Liver (tissue), 9 donors: ENCODE measurements around the gene ANAPC16. TPM values are rescaled to one million over a fixed set of nuclear protein-coding genes. Genes with fewer than 3 reads are reported as not detected.

Source experiments
- DNase-seq: peaks from one replicate; pipeline ENCODE4 v3.0.0-alpha.2; 2017; ENCODE audit warnings: low spot score
- H3K27ac ChIP-seq, 2 donors: one replicate each; pipeline ENCODE4 v1.7.0; 2013; ENCODE audit warnings: inconsistent platforms in 2 of 2, low read length in 2 of 2, control low read depth in 1 of 2, low read depth in 1 of 2, mild to moderate bottlenecking in 1 of 2
- H3K27me3 ChIP-seq, 4 donors: one replicate each; pipeline versions ENCODE4 v1.6.1 to v1.7.0; 2013; ENCODE audit warnings: low read length in 3 of 4, inconsistent platforms in 1 of 4, mild to moderate bottlenecking in 1 of 4, moderate library complexity in 1 of 4; ENCODE audit not compliant: control insufficient read depth in 4 of 4, insufficient read depth in 4 of 4
- H3K36me3 ChIP-seq, 4 donors: one replicate each; pipeline versions ENCODE4 v1.6.1 to v1.7.0; 2013; ENCODE audit warnings: low read length in 3 of 4, mild to moderate bottlenecking in 3 of 4, low read depth in 1 of 4, moderate library complexity in 1 of 4; ENCODE audit not compliant: control insufficient read depth in 4 of 4, insufficient read depth in 3 of 4
- H3K4me1 ChIP-seq, 4 donors: one replicate each; pipeline versions ENCODE4 v1.6.1 to v1.7.0; 2013; ENCODE audit warnings: low read length in 3 of 4, mild to moderate bottlenecking in 3 of 4, moderate library complexity in 1 of 4; ENCODE audit not compliant: control insufficient read depth in 4 of 4, insufficient read depth in 4 of 4
- H3K4me3 ChIP-seq, 3 donors: one replicate each; pipeline versions ENCODE4 v1.6.1 to v1.7.0; 2013; ENCODE audit warnings: low read length in 3 of 3, control low read depth in 1 of 3, low read depth in 1 of 3, mild to moderate bottlenecking in 1 of 3
- H3K9ac ChIP-seq, 2 donors: one replicate each; pipeline ENCODE4 v1.7.0; 2013; ENCODE audit warnings: low read length in 2 of 2, mild to moderate bottlenecking in 2 of 2, moderate library complexity in 2 of 2, control low read depth in 1 of 2, low read depth in 1 of 2
- H3K9me3 ChIP-seq, 4 donors: one replicate each; pipeline versions ENCODE4 v1.6.1 to v1.7.0; 2013; ENCODE audit warnings: low read length in 3 of 4; ENCODE audit not compliant: control insufficient read depth in 4 of 4
- CTCF ChIP-seq: fragments of 150-350 bp; IDR thresholded peaks from 2 replicates; pipeline ENCODE4 v1.5.1; 2017; ENCODE audit warnings: improper control_type of control experiment, low read depth, low read length; ENCODE audit not compliant: missing input control
- EGR1 ChIP-seq, 2 donors: IDR thresholded peaks; 2 replicates each; pipeline ENCODE4 v1.6.1; 2016 to 2018; ENCODE audit warnings: antibody characterized with exemption in 2 of 2, low read depth in 2 of 2
- FOXA1 ChIP-seq: IDR thresholded peaks from 2 replicates; pipeline ENCODE4 v1.6.1; 2016; ENCODE audit warnings: antibody characterized with exemption
- FOXA2 ChIP-seq: IDR thresholded peaks from 2 replicates; pipeline ENCODE4 v1.6.1; 2016; ENCODE audit warnings: antibody characterized with exemption
- GABPA ChIP-seq, 2 donors: IDR thresholded peaks in 1 of 2; conservative IDR thresholded peaks in 1 of 2; 2 replicates each; pipeline ENCODE4 v1.6.1; 2016; ENCODE audit warnings: antibody characterized with exemption in 2 of 2, mild to moderate bottlenecking in 1 of 2, moderate library complexity in 1 of 2
- HNF4A ChIP-seq, 2 donors: conservative IDR thresholded peaks; 2 replicates each; pipeline ENCODE4 v1.6.1; 2016; ENCODE audit warnings: antibody characterized with exemption in 2 of 2, mild to moderate bottlenecking in 2 of 2
- HNF4G ChIP-seq: IDR thresholded peaks from 2 replicates; pipeline ENCODE4 v1.6.1; 2016; ENCODE audit warnings: antibody characterized with exemption
- JUND ChIP-seq, 2 donors: IDR thresholded peaks; 2 replicates each; pipeline ENCODE4 v1.6.1; 2016; ENCODE audit warnings: antibody characterized with exemption in 2 of 2
- NR2F2 ChIP-seq: IDR thresholded peaks from 2 replicates; pipeline ENCODE4 v1.6.1; 2016; ENCODE audit warnings: antibody characterized with exemption
- RAD21 ChIP-seq, 2 donors: IDR thresholded peaks; 2 replicates each; pipeline ENCODE4 v1.6.1; 2016; ENCODE audit warnings: antibody characterized with exemption in 2 of 2, mild to moderate bottlenecking in 2 of 2
- REST ChIP-seq: IDR thresholded peaks from 2 replicates; pipeline ENCODE4 v1.6.1; 2016; ENCODE audit warnings: antibody characterized with exemption, mild to moderate bottlenecking
- RXRA ChIP-seq, 2 donors: IDR thresholded peaks; 2 replicates each; pipeline ENCODE4 v1.6.1; 2017 to 2018; ENCODE audit warnings: antibody characterized with exemption in 2 of 2, mild to moderate bottlenecking in 1 of 2
- SP1 ChIP-seq: IDR thresholded peaks from 2 replicates; pipeline ENCODE4 v1.6.1; 2018; ENCODE audit warnings: antibody characterized with exemption, mild to moderate bottlenecking
- TAF1 ChIP-seq: conservative IDR thresholded peaks from 2 replicates; pipeline ENCODE4 v1.6.1; 2016; ENCODE audit warnings: antibody characterized with exemption, mild to moderate bottlenecking
- YY1 ChIP-seq: IDR thresholded peaks from 2 replicates; pipeline ENCODE4 v1.6.1; 2016; ENCODE audit warnings: antibody characterized with exemption, mild to moderate bottlenecking
- ZBTB33 ChIP-seq: IDR thresholded peaks from 2 replicates; pipeline ENCODE4 v1.6.1; 2016; ENCODE audit warnings: antibody characterized with exemption
- WGBS: extraction: QIAGEN DNeasy Blood & Tissue Kit; methylation state at CpG from one replicate; pipeline ENCODE4 v1.1.7; 2013; 5-methylcytosine and 5-hydroxymethylcytosine counted together
- polyA plus RNA-seq, 2 donors: library from polyadenylated mRNA; stranded (reverse) in 1 of 2; unstranded in 1 of 2; fragments of 200-250 nt in 1 of 2; fragments of >200 nt in 1 of 2; fragmentation: Nextera tagmentation in 1 of 2; extraction: Ambion mirVana in 1 of 2; gene quantifications; one replicate each; pipeline versions ENCODE4 v1.2.1 to v1.2.3, GENCODE V29; 2013 to 2015
- total RNA-seq, 2 donors: library from RNA; depleted of rRNA; stranded (reverse); fragments of >200 nt; gene quantifications; one replicate each; pipeline ENCODE4 v1.2.3, GENCODE V29; 2014
- TF ChIP-seq, protein P1 (sequence below): IDR thresholded peaks from 2 replicates; pipeline ENCODE4 v1.6.1; 2016; ENCODE audit warnings: antibody characterized with exemption
- TF ChIP-seq, protein P2 (sequence below): IDR thresholded peaks from 2 replicates; pipeline ENCODE4 v1.6.1; 2016; ENCODE audit warnings: antibody characterized with exemption
- donor health status: healthy.
- donor health status: healthy.
- donor health status: healthy.
- donor health status: healthy.
- donor health status: healthy.

The ANAPC16 gene
- total and polyA plus RNA-seq, 4 donors, result 36.8 to 96.3 (median 55.6) TPM

GRCh38 chr10:72184156-72184555 is 31.7 kb upstream of the ANAPC16 start:
- no peak overlapping the region for H3K27ac ChIP-seq
- no peak overlapping the region for H3K4me3 ChIP-seq
- H3K27me3 ChIP-seq, result no peaks in the 10 kb centered on the region
- DNase-seq, result no peak
- peaks cover 0 to 6% (median 0%) of the 10 kb centered on the region in 4 donors for H3K36me3 ChIP-seq
- TF ChIP-seq JUND (IDR thresholded peaks at IDR 0.05) (no peak), REST (no peak), EGR1 (IDR thresholded peaks at IDR 0.05; ENCODE audit: low read depth in 2 of 2) (no peak), FOXA1 (no peak), HNF4G (no peak), FOXA2 (no peak), TAF1 (no peak)
- TF ChIP-seq, protein P1, sequence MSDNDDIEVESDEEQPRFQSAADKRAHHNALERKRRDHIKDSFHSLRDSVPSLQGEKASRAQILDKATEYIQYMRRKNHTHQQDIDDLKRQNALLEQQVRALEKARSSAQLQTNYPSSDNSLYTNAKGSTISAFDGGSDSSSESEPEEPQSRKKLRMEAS, result no peak
- TF ChIP-seq, protein P2, sequence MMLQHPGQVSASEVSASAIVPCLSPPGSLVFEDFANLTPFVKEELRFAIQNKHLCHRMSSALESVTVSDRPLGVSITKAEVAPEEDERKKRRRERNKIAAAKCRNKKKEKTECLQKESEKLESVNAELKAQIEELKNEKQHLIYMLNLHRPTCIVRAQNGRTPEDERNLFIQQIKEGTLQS, result no peak
- H3K9ac ChIP-seq, result no peak overlapping the region
- WGBS, result 95% methylated on average over 2 of the region's 2 CpGs
- no peaks in the 10 kb centered on the region for H3K9me3 ChIP-seq
- H3K4me1 ChIP-seq, result no peaks in the 10 kb centered on the region

DNA sequence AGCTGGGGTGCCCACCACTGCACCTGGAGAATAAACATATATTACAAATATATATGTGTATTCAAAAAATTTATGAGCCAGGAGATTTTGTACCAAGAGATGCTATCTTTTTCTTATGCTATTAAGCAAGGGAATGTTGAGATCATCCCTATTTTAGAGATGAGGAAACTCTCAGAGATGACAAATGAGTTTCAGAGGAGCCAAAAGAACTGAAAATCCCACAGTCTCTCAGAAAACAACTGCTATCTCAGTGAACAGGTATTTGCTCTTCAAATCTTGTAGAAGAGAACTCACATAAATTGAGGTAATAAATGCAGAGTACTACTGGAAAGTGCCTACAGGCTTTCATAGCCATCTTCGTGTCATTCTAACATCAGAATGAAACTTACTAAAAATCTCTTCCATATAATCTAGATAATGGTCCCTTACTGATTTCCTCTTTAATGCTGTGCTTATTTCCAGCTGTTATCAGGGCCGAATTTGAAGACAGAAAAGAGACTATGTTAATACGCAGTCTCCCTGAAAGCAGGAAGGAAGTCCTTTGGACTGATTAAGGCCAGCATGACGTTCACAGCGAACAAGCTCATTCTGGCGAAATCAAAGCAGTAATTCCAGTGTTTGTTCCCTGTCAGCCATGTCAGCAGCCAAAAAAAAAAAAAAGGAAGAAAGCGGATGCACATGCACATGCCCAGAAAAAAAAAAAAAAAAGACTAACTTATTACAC is 29.4 kb upstream of the ANAPC16 start:
- H3K4me1 ChIP-seq, result no peaks in the 10 kb centered on the region
- DNase-seq, result no peak
- TF ChIP-seq, protein P1, result peak; percentile 44
- no peak for TF ChIP-seq SP1
- TF ChIP-seq RAD21 (IDR thresholded peaks at IDR 0.05), result peak in 1 of 2 donors; percentile 16
- peak in 1 of 2 donors; percentile 46 for TF ChIP-seq GABPA (IDR thresholded peaks at IDR 0.05 in 1 of 2, conservative IDR thresholded peaks at IDR 0.05 in 1 of 2)
- TF ChIP-seq HNF4G, result no peak
- no peak for TF ChIP-seq HNF4A (conservative IDR thresholded peaks at IDR 0.05)
- TF ChIP-seq FOXA1, result no peak
- TF ChIP-seq CTCF, result no peak
- TF ChIP-seq REST, result no peak
- TF ChIP-seq YY1, result peak; percentile 53
- no peak for TF ChIP-seq RXRA (IDR thresholded peaks at IDR 0.05)
- TF ChIP-seq FOXA2, result no peak
- TF ChIP-seq JUND (IDR thresholded peaks at IDR 0.05), result peak in 1 of 2 donors; percentile 22
- no peak for TF ChIP-seq EGR1 (IDR thresholded peaks at IDR 0.05; ENCODE audit: low read depth in 2 of 2)
- no peak for TF ChIP-seq ZBTB33
- no peak for TF ChIP-seq TAF1
- TF ChIP-seq NR2F2, result peak; percentile 46
- TF ChIP-seq, protein P2, result no peak
- H3K9me3 ChIP-seq, result no peaks in the 10 kb centered on the region
- H3K27ac ChIP-seq, result peak overlapping the region; percentile 36 to 66
- peaks cover 0 to 6% (median 2%) of the 10 kb centered on the region in 4 donors for H3K36me3 ChIP-seq
- WGBS, result 75% methylated on average over 7 of the region's 7 CpGs
- H3K4me3 ChIP-seq, result no peak overlapping the region
- H3K9ac ChIP-seq, result no peak overlapping the region
- H3K27me3 ChIP-seq, result no peaks in the 10 kb centered on the region
